GM15510 (cell line): ENCODE data around the gene C1orf216.
A peak's percentile ranks its signal among the peaks of the same experiment; 100 is the strongest.

Experiments used
- POLR2A ChIP-seq: IDR thresholded peaks from 3 replicates; pipeline ENCODE4 v1.6.1; 2011; ENCODE audit warnings: borderline replicate concordance; ENCODE audit not compliant: insufficient read length; ENCODE audit errors: extremely low read depth

Gene C1orf216

GRCh38 chr1:35718492-35719336 lies at the start of gene C1orf216:
Gene C1orf216 (minus strand): TSS chr1:35718884. CDS start chr1:35716321, 2,563 bp downstream.
- peak; percentile 66 for TF ChIP-seq POLR2A

- TF ChIP-seq POLR2A: no peak
Measured at GRCh38 chr1:35764283-35764682, 45.6 kb upstream of the C1orf216 start.

- no peak for TF ChIP-seq POLR2A
Measured at GRCh38 chr1:35763201-35763600, 44.5 kb upstream of the C1orf216 start.

GRCh38 chr1:35762141-35762540 lies 43.5 kb upstream of the C1orf216 start:
- no peak for TF ChIP-seq POLR2A

GRCh38 chr1:35756064-35756463 lies 37.4 kb upstream of the C1orf216 start:
- no peak for TF ChIP-seq POLR2A

GRCh38 chr1:35753626-35754260 lies 35.1 kb upstream of the C1orf216 start:
- TF ChIP-seq POLR2A: no peak

GRCh38 chr1:35748326-35748725 lies 29.6 kb upstream of the C1orf216 start:
- TF ChIP-seq POLR2A: no peak

- no peak for TF ChIP-seq POLR2A
Measured at GRCh38 chr1:35745124-35745730, 26.5 kb upstream of the C1orf216 start.

GRCh38 chr1:35737120-35737519 lies 18.4 kb upstream of the C1orf216 start:
- TF ChIP-seq POLR2A: no peak

GRCh38 chr1:35727434-35728040 lies 8.9 kb upstream of the C1orf216 start:
- no peak for TF ChIP-seq POLR2A

GRCh38 chr1:35726450-35727433 lies 8.1 kb upstream of the C1orf216 start:
- TF ChIP-seq POLR2A: no peak

- no peak for TF ChIP-seq POLR2A
Measured at GRCh38 chr1:35725596-35725995, 6.9 kb upstream of the C1orf216 start.

GRCh38 chr1:35717911-35718476 lies 690 bp downstream of the C1orf216 start:
- TF ChIP-seq POLR2A: no peak
